NCI-H2171 treated with DMSO at 0.1 percent for 48 hours (cell line): ENCODE data around the gene PRKD3.
A peak's percentile ranks its signal among the peaks of the same experiment; 100 is the strongest.
"Not testable (repeated sequence)": the region's sequence is repeated elsewhere in the genome, so short reads cannot be mapped to it uniquely, and the experiment has no call there.

ENCODE experiments used
- DNase-seq: peaks from one replicate; lab custom pipeline; 2025; lab: John Stamatoyannopoulos, UW

The PRKD3 gene

DNA sequence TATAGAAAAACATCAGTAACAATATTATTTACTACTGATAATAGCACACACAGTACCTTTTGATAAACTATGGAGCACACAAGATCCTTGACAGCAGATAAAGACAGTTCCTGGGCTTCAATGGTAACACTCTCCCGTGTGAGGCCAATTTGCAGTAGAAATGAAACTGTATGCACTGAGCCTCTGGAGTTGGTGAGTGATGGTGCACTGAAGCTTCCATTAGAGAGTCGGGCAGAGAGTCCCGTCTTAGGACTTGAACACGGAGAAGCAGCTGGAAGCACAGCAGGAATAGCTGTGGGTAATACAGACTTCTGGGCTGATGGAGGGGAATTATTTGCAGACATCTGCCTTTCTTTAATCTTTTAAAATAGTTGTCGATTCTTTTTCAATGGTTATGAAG, 8.5 kb downstream of the PRKD3 start:
- DNase-seq = no peak

- no peak for DNase-seq
Observed at GRCh38 chr2:37315364-37315763, 9.3 kb downstream of the PRKD3 start.

DNA sequence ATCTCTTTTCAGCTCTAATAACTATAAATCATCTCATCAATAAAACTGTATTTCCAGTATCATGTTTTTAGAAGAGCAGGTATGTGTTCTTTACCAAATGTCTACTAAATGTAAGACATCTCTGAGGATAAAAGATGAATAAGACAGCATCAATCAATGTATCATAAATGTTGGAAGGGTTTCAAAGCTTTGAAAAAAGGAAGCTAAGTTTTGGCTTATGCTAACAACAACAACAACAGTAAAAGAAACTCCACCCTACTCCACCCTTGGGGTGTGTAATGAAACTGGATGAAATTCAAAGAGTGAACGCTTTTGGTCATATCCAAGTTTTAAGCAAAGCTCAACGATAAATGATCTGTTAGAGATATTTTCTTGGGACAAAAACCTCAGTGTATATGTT, 17.1 kb downstream of the PRKD3 start:
- no peak for DNase-seq

DNA sequence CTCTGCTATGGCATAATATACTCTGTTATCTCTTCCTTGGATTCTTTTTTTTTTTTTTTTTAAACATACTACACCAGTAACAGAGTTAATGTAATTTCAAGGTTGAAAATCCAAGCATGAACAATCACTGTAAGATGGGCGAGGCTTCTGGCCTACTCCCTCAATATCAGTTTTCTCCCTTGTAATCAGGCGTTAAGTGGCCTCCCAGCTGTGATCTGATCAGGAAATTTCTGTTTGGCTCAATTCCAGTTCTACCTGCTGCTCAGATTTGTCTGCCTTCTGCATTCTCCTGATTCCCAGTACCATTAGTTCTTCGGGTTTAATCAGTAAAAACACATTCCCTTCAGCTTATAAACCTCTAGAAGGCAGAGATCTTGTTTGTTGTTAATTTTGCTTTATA, 18.6 kb downstream of the PRKD3 start:
- peak; percentile 97 for DNase-seq

- no peak for DNase-seq
Observed at GRCh38 chr2:37302701-37303252, 21.9 kb downstream of the PRKD3 start.

DNA sequence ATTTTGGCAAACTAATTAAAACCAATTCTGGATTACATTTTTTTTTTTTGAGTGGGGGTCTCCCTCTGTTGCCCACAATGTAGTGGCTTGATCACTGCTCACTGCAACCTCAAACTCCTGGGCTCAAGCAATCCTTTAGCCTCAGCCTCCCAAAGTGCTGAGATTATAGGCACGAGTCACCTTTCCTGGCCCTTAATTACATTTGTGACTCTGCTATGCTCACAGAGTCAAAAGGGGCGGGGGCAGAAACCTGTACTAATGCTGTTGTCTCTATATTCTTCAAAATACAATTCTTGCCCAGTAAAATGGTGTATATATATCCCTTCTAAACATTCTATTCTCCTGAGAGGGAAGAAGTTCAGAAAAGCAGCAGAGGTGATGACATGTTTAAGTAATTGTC, 23.2 kb downstream of the PRKD3 start:
- no peak for DNase-seq

- DNase-seq = no peak
Observed at GRCh38 chr2:37300578-37300977, 24.1 kb downstream of the PRKD3 start.

- DNase-seq = no peak
Observed at GRCh38 chr2:37300146-37300545, 24.5 kb downstream of the PRKD3 start.

DNA sequence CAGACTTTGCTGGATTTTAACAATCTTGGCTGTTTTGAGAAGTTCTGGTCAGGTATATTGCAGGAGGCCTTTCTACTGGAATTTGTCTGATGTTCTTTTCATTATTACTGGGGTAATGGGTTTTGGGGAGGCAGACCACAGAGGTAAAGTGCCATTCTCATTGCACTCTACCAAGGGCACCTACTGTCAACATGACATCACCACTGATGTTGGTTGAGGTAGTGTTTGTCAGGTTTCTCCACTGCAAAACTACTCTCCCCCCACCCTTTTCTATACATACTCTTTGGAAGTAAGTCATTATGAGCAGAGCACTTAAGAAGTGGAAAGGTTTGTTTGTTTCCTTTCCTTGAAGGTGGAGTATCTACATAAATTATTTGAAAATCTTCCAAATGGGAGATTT, 27.0 kb downstream of the PRKD3 start:
- DNase-seq = no peak

DNA sequence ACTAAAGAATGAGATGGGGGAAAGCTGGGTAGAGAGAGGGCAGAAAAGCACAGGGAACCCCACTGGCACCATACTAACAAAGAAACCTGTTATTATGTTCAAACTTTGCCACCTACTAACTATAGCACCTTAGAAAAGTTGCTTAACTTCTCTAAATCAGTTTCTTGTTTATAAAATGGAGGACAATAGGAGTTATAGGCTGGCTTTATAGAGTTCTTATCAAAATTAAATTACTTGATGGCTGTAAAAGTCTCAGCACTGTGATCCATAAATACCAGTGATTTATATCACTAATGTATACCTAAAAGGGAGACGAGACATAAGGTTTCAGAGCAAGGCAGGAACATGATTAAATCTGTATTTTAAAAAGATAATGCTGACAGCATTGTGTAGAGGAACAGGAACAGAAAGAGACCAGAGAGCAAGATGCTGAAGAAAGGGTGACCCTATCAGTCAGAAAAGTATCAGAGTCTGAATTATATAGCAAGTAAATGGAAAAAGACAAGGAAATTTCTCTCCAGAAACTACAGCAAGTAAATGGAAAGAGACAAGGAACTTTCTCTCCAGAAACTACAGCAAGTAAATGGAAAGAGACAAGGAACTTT, 29.1 kb downstream of the PRKD3 start:
- no peak for DNase-seq

GRCh38 chr2:37294858-37295257, 29.8 kb downstream of the PRKD3 start:
- not testable (repeated sequence) for DNase-seq

DNA sequence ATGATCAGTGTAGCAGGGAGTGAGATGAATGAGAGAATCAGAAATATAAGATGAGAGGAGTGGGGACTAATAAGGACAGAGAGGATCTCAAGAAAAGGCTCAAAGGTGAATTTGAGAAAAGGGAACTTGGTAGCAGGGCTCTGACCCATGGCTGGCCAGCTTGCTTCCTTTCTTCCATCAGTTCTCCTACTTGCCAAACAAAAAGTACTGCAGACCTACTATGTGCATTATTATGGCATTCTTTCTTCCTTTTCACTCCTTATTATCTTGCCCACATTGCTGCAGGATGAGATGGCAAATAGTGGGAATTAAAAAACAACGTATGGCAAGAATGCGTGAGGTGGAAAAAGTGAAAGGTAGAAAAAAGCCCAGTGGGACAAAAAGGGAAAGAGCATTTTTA, 33.0 kb downstream of the PRKD3 start:
- no peak for DNase-seq

- peak; percentile 12 for DNase-seq
Observed at GRCh38 chr2:37287966-37288365, 36.7 kb downstream of the PRKD3 start.

GRCh38 chr2:37284381-37284780, 40.3 kb downstream of the PRKD3 start:
- no peak for DNase-seq

DNA sequence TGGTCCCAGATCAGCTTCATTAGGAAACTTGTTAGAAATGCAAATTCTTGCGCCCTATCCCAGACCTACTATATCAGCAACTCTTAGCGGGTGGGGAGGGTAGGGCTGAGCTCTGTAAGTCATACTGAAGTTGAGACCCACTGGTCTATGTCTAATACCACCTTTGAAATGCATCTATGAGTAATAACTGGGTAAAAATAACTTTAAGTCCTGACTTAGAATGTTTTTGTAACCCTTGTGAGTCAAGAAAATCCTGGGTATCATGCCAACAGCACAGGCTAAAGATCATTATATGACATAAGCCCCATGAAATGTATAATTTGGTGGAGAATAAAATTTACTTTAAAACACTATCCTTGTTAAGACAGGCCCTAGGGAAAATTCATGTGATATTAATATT, 41.4 kb downstream of the PRKD3 start:
- DNase-seq = no peak

GRCh38 chr2:37282746-37283145, 41.9 kb downstream of the PRKD3 start:
- DNase-seq = peak; percentile 45

DNA sequence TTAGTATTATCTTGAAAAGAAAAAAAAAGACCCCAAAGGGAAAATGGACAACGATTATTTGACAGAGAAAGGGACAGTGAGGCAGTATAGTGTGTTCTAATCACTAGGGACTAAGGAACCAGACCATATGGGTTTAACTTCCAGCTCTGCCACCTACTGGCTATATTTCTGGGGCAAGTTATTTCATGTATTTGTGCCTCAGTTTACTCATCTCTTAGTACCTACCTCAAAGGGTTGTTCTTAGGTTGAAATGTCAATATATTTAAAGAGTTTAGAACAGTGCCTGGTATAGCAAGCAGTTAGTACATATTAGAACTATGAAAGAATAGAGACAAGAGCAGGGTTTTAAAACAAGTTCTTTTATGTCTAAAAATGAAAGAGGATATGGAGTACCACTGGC, 42.7 kb downstream of the PRKD3 start:
- DNase-seq = no peak

- no peak for DNase-seq
Observed at GRCh38 chr2:37276291-37276690, 48.3 kb downstream of the PRKD3 start.
